Measurements from ENCODE around the gene JAKMIP1. TPM values are rescaled to one million over a fixed set of nuclear protein-coding genes. Genes with fewer than 3 reads are reported as not detected.

Gene JAKMIP1
- 10 to 100 TPM; 12.7 to 14.2 TPM for total RNA-seq
- 26.1 TPM for polyA plus RNA-seq

DNA sequence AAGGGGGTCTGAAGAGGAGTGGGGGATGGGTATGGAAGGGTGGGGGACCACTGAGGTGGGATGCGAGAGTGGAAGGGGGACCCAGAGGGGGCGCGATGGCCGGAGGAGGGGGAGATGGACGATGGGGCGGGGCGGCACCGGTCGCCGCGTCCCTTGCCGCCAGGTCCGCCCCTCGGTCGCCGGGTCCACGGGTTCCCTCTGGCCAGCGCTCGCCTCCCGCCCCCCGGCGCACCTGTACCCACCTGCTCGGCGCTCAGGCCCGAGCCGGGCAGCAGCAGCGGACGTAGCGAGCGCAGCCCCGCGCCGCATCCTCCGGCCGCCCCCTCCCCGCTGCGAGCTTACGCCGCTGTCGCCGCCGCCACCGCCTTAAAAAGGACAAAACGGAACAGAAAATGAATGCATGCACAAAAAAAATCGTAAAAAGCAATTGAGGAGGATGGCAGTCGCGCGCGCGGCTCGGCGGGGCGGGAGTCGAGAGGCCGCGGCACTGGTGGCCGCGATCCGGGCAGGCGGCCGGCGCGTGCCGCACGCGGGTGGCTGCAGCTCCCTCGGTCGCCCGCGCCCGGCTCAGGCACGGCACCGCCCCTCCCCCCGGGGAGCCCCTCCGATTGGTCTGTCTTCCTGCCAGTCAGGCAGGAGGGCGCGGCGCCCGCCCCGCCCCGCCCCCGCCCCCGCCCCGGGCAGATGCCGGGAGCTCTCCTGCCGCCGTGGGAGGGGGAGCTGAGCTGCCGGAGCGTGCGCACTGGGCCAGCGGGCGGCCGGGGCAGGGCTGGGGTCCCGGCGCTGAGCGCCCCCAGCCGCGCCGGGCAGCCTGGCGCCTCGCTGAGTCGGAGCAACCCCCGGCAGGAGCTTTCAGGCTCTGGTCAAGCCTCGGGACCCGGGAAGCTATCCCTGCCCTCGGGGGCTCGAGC is at the start of gene JAKMIP1:
JAKMIP1 (minus strand) TSS at position 539 of the 911 bp plus-strand sequence. CDS start 87,699 bp downstream, outside the sequence.
- peak; percentile 38 to 92 (median 87) for DNase-seq
- Histone ChIP-seq H3K4me3 (ENCODE audit: low read length) (peak within 1 kb of the TSS; percentile 58), H3K4me1 (ENCODE audit: insufficient read depth, low read length) (peaks cover 28% of the 10 kb centered on the region), H3K27ac (ENCODE audit: low read depth, low read length) (peak within 1 kb of the TSS; percentile 55), H3K27me3 (ENCODE audit: insufficient read depth, low read length, poor library complexity, severe bottlenecking) (no peaks in the 10 kb centered on the region), H3K9me3 (ENCODE audit: low read length) (no peaks in the 10 kb centered on the region), H3K36me3 (ENCODE audit: insufficient read depth, low read length) (no peaks in the 10 kb centered on the region)
- Mint-ChIP-seq H3K4me3 (peak within 1 kb of the TSS; percentile 87 to 92 (median 90)), H3K9me3 (peaks cover 0 to 6% (median 2%) of the 10 kb centered on the region in 5 donors), H3K27me3 (peaks cover 8 to 11% of the 10 kb centered on the region in 2 donors), H3K4me1 (peaks cover 36 to 45% (median 44%) of the 10 kb centered on the region in 3 donors), H3K36me3 (peaks cover 0 to 3% (median 0%) of the 10 kb centered on the region in 3 donors), H3K27ac (peak within 1 kb of the TSS; percentile 47 to 96 (median 91))
- POLR2A ChIA-PET, result interaction anchor here (0.6 to 2.2 kb wide), 6 partner anchors 10 to 117 kb away, joined by 3 to 12 read pairs (median 4); partner anchors contain the start of gene WFS1
- CTCF ChIA-PET, result interaction anchor here (1.0 to 1.6 kb wide), 2 partner anchors 66 to 127 kb away, joined by 3 to 6 read pairs; no protein-coding TSS in a partner anchor

DNA sequence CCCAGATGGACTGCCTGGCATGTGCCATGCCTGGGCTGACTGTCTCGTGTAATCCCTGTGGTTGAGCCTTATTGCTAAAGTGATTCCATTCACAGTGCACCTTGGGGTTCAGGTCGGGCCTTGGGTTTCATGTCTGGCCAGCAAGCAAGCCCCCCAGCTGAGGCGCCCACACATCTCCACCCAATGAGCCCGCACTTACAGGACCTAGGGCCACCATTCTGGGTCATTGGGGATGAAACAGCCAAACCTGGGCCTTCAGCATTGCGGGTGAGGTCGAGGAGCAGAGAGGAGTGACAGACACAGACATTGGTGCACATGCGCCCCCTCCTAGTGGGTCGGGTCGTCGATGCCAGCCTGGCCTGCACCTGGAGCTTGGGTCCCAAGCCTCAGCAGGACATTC is 48.0 kb upstream of the JAKMIP1 start:
- Histone ChIP-seq H3K27me3 (ENCODE audit: insufficient read depth, low read length, poor library complexity, severe bottlenecking) (peaks cover 15% of the 10 kb centered on the region), H3K27ac (ENCODE audit: low read depth, low read length) (no peak overlapping the region), H3K9me3 (ENCODE audit: low read length) (no peaks in the 10 kb centered on the region), H3K4me1 (ENCODE audit: insufficient read depth, low read length) (peaks cover 4% of the 10 kb centered on the region), H3K36me3 (ENCODE audit: insufficient read depth, low read length) (no peaks in the 10 kb centered on the region), H3K4me3 (ENCODE audit: low read length) (no peak overlapping the region)
- POLR2A ChIA-PET, result no interaction called here
- no peak for DNase-seq
- H3K27ac Mint-ChIP-seq, result no peak overlapping the region
- peaks cover 0 to 10% (median 4%) of the 10 kb centered on the region in 3 donors for H3K36me3 Mint-ChIP-seq
- no peak overlapping the region for H3K4me3 Mint-ChIP-seq
- H3K4me1 Mint-ChIP-seq, result peaks cover 4 to 10% (median 8%) of the 10 kb centered on the region in 3 donors
- CTCF ChIA-PET, result interaction anchor here (3.8 to 12.6 kb wide), 2 partner anchors 80 to 113 kb away, joined by 18 to 205 read pairs; no protein-coding TSS in a partner anchor
- H3K27me3 Mint-ChIP-seq, result peaks cover 32 to 68% of the 10 kb centered on the region in 2 donors
- H3K9me3 Mint-ChIP-seq, result peaks cover 0 to 16% (median 15%) of the 10 kb centered on the region in 5 donors

DNA sequence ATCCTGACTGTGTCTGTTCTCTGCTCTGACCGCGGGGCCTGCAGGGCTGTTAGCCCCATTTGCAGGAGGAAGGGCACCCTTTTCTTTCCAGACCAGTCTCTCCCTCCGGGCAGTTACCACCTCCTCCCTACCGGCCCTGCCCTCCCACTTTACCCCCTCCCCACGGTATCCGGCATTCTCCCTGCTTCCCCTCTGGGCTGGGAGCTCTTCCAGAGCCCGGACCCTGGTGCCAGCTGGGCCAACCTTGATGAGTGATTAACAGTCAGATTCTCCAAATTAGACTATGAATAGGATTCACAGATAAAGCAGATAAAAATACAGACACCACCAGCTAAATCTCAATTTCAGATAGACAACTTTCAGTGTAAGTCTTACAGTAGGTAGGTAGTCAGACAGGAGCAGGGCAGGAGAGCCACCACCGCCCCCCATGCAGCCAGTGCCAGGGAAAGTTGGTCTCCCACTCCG is 45.9 kb upstream of the JAKMIP1 start:
- CTCF ChIA-PET, result interaction anchor here (12.6 kb wide), 1 partner anchor 82 kb away, joined by 205 read pairs; no protein-coding TSS in a partner anchor
- Mint-ChIP-seq H3K4me1 (peaks cover 4 to 10% (median 8%) of the 10 kb centered on the region in 3 donors), H3K9me3 (peaks cover 0 to 17% (median 15%) of the 10 kb centered on the region in 5 donors), H3K36me3 (peaks cover 0 to 10% (median 4%) of the 10 kb centered on the region in 3 donors), H3K27ac (peak overlapping the region in 1 of 8 donors; percentile 9), H3K4me3 (no peak overlapping the region), H3K27me3 (peaks cover 37 to 79% of the 10 kb centered on the region in 2 donors)
- POLR2A ChIA-PET, result no interaction called here
- H3K4me1 ChIP-seq (ENCODE audit: insufficient read depth, low read length), result peaks cover 4% of the 10 kb centered on the region
- H3K36me3 ChIP-seq (ENCODE audit: insufficient read depth, low read length), result no peaks in the 10 kb centered on the region
- no peak for DNase-seq
- no peak overlapping the region for H3K27ac ChIP-seq (ENCODE audit: low read depth, low read length)
- H3K4me3 ChIP-seq (ENCODE audit: low read length), result no peak overlapping the region
- peaks cover 21% of the 10 kb centered on the region for H3K27me3 ChIP-seq (ENCODE audit: insufficient read depth, low read length, poor library complexity, severe bottlenecking)
- H3K9me3 ChIP-seq (ENCODE audit: low read length), result no peaks in the 10 kb centered on the region

DNA sequence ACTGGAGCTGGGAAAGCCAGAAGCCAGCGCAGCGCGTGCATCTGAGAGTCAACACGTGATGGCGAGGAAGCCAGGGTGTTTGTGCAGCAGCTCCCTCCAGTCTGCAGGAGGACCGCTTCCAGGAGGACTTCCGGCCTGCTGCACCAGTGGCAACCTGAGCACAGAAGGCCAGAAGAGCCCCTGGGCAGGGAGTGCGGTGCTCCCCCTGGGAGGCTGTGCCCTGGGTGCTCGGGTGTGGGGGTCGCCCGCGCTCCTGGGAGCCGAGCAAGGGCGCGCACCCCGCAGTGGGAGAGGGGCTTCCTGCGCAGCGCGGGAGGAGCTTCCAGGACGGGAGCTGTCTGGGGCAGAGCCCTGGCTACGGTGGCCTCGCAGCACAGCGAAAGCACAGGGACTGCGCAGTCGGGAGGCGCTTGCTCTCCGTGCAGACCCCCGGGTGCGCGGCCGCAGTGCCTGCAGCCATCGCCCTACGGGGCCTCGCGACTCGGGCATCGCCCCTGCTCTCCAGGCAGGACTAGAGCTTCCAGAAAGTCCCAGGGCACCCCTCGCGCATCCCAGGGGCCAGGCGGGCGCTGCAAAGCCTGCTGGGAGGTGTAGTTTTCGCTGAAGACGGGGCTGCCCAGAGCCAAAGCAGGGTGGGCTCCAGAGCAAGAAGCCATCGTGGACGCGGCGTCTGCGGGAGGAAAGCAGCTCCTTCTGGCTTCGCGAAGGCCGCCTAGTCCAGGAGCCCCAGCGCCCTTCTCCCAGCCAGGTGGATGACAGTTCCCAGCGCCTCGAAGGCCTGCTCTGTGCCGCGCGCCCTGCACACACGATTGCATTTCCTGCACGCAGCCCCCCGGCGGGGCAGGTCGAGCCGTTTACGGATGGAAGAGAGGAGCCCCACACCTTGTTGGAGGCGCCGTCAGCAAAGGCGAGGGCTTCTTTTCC is 45.2 kb upstream of the JAKMIP1 start:
- Histone ChIP-seq H3K27ac (ENCODE audit: low read depth, low read length) (no peak overlapping the region), H3K4me1 (ENCODE audit: insufficient read depth, low read length) (peaks cover 2% of the 10 kb centered on the region), H3K9me3 (ENCODE audit: low read length) (no peaks in the 10 kb centered on the region), H3K36me3 (ENCODE audit: insufficient read depth, low read length) (no peaks in the 10 kb centered on the region), H3K4me3 (ENCODE audit: low read length) (no peak overlapping the region), H3K27me3 (ENCODE audit: insufficient read depth, low read length, poor library complexity, severe bottlenecking) (peaks cover 21% of the 10 kb centered on the region)
- H3K9me3 Mint-ChIP-seq, result peaks cover 0 to 17% (median 15%) of the 10 kb centered on the region in 5 donors
- ChIA-PET CTCF (interaction anchor here (12.6 kb wide), 1 partner anchor 83 kb away, joined by 205 read pairs; no protein-coding TSS in a partner anchor), POLR2A (no interaction called here)
- peaks cover 0 to 10% (median 4%) of the 10 kb centered on the region in 3 donors for H3K36me3 Mint-ChIP-seq
- H3K4me1 Mint-ChIP-seq, result peaks cover 4 to 8% (median 7%) of the 10 kb centered on the region in 3 donors
- no peak overlapping the region for H3K27ac Mint-ChIP-seq
- H3K4me3 Mint-ChIP-seq, result no peak overlapping the region
- no peak for DNase-seq
- peaks cover 37 to 76% of the 10 kb centered on the region in 2 donors for H3K27me3 Mint-ChIP-seq

DNA sequence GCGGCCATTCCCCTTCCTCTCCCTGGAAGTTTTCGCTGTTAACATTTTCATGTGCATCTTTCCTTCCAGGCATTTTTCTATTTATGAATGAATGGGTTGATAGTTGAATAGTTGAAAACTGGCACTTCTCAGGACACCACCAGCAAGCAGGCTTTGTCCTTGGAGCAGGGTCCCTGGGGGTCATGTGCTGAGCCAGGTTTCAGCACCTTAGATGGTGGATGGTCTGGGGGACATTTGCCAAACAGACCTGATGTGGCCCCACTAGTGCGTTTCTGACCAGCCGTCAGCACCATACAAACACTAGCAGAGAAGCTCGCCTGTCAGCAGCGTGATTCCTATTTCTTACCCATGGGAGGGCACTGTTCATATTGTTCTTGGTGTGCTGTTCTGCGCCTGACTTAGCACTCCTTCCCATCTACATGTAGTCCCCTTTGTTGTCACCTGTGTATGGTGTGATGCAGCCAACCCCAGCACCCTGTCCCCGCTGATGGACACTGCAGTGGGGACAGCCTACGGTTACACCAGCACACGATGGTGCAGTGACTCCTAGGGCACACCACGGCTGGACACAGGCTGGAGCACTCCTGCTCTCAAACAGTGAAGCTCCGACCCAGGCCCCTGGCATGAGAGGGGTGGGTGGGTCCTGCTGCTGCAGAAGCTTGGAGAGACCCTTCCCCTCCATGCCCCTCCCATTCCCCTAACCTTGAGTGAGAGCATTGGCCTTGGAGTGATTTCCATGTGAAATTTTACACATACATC is 42.1 kb upstream of the JAKMIP1 start:
- Mint-ChIP-seq H3K27ac (peak overlapping the region in 1 of 8 donors; percentile 19), H3K9me3 (peaks cover 0 to 17% (median 15%) of the 10 kb centered on the region in 5 donors), H3K4me3 (no peak overlapping the region), H3K4me1 (peaks cover 4 to 5% (median 5%) of the 10 kb centered on the region in 3 donors), H3K27me3 (peaks cover 25 to 55% of the 10 kb centered on the region in 2 donors), H3K36me3 (peaks cover 0 to 10% (median 4%) of the 10 kb centered on the region in 3 donors)
- Histone ChIP-seq H3K27me3 (ENCODE audit: insufficient read depth, low read length, poor library complexity, severe bottlenecking) (peaks cover 21% of the 10 kb centered on the region), H3K27ac (ENCODE audit: low read depth, low read length) (no peak overlapping the region), H3K4me1 (ENCODE audit: insufficient read depth, low read length) (no peaks in the 10 kb centered on the region), H3K4me3 (ENCODE audit: low read length) (no peak overlapping the region), H3K36me3 (ENCODE audit: insufficient read depth, low read length) (no peaks in the 10 kb centered on the region), H3K9me3 (ENCODE audit: low read length) (no peaks in the 10 kb centered on the region)
- POLR2A ChIA-PET, result no interaction called here
- CTCF ChIA-PET, result interaction anchor here (2.0 kb wide), 1 partner anchor 8 kb away, joined by 5 read pairs; no protein-coding TSS in a partner anchor
- no peak for DNase-seq

DNA sequence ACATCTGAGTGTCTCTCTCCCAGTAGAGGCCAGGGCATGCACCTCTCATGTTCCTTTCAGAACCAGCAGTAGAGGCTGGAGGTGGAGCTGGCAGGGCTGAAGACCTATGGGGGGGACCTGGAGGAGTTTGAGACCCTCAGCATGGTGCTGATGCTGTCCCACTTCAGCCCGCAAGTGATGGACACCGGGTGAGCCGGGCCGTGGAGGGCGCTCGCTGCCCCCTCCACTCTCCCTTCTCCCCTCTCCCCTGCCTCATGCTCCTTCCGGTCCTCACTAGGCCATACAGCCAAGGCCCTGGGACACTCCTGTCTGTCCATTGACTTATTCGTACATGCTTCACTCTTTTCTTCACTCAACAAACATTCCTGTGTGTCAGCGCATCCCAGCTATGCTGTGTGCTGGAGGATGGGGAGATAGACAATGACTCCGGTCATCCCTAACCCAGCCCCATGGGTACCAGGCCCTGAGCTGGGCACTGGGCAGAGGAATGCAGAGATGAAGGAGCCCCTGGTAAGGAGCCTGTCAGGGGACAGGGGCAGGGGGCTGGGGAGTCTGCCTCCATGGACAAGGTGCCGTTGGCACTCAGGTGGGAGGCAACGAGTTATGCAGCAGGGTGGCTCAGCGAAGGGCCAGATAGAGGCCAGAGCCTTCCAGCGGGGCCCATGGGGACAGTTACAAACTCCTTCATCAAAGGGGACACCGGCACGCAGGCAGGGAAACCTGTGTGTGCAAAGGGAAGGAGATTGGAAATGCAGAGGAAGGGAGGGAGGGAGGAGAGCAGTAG is 40.9 kb upstream of the JAKMIP1 start:
- Mint-ChIP-seq H3K27me3 (peaks cover 19 to 44% of the 10 kb centered on the region in 2 donors), H3K27ac (no peak overlapping the region), H3K9me3 (peaks cover 0 to 17% (median 15%) of the 10 kb centered on the region in 5 donors), H3K4me3 (no peak overlapping the region), H3K4me1 (peaks cover 4 to 5% (median 5%) of the 10 kb centered on the region in 3 donors), H3K36me3 (peaks cover 0 to 10% (median 4%) of the 10 kb centered on the region in 3 donors)
- ChIA-PET CTCF (interaction anchor here (2.0 to 2.1 kb wide), 2 partner anchors 9 to 86 kb away, joined by 5 read pairs; no protein-coding TSS in a partner anchor), POLR2A (no interaction called here)
- Histone ChIP-seq H3K36me3 (ENCODE audit: insufficient read depth, low read length) (no peaks in the 10 kb centered on the region), H3K4me1 (ENCODE audit: insufficient read depth, low read length) (no peaks in the 10 kb centered on the region), H3K9me3 (ENCODE audit: low read length) (no peaks in the 10 kb centered on the region), H3K27ac (ENCODE audit: low read depth, low read length) (no peak overlapping the region), H3K27me3 (ENCODE audit: insufficient read depth, low read length, poor library complexity, severe bottlenecking) (peaks cover 16% of the 10 kb centered on the region), H3K4me3 (ENCODE audit: low read length) (no peak overlapping the region)
- peak in 1 of 5 donors; percentile 24 for DNase-seq
